Mesenchymal stem cell (in vitro differentiated cells and primary cell): ENCODE measurements around the gene SLC34A1.

Experiments
- DNase-seq: peaks from one replicate; pipeline ENCODE4 v3.0.0-alpha.2; 2013
- H2AFZ ChIP-seq: one replicate; pipeline ENCODE4 v1.6.1; 2013; ENCODE audit warnings: low read depth, mild to moderate bottlenecking, control low read depth, inconsistent platforms, low read length, moderate library complexity
- H2AK5ac ChIP-seq: 2 replicates; pipeline ENCODE4 v1.6.1; 2013; ENCODE audit warnings: low read length, moderate library complexity, mild to moderate bottlenecking, inconsistent platforms; ENCODE audit not compliant: severe bottlenecking
- H2BK120ac ChIP-seq: one replicate; pipeline ENCODE4 v1.6.1; 2013; ENCODE audit warnings: low read depth, mild to moderate bottlenecking, inconsistent platforms, low read length, moderate library complexity
- H2BK12ac ChIP-seq, 2 experiments: one replicate each; pipeline ENCODE4 v1.6.1; 2013; ENCODE audit warnings: inconsistent platforms in 2 of 2, low read length in 2 of 2, mild to moderate bottlenecking in 2 of 2, moderate library complexity in 2 of 2, control low read depth in 1 of 2
- H2BK15ac ChIP-seq: one replicate; pipeline ENCODE4 v1.6.1; 2013; ENCODE audit warnings: mild to moderate bottlenecking, low read depth, inconsistent platforms; ENCODE audit not compliant: poor library complexity, severe bottlenecking
- H2BK5ac ChIP-seq: 2 replicates; pipeline ENCODE4 v1.6.1; 2013; ENCODE audit warnings: low read depth, mild to moderate bottlenecking, low read length, control low read depth, inconsistent platforms; ENCODE audit not compliant: poor library complexity, severe bottlenecking
- H3K14ac ChIP-seq, 2 experiments: one replicate each; pipeline ENCODE4 v1.6.1; 2013; ENCODE audit warnings: inconsistent platforms in 2 of 2, low read length in 2 of 2, control low read depth in 1 of 2, mild to moderate bottlenecking in 1 of 2, moderate library complexity in 1 of 2
- H3K18ac ChIP-seq, 2 experiments: one replicate each; pipeline ENCODE4 v1.6.1; 2013; ENCODE audit warnings: inconsistent platforms in 2 of 2, low read length in 2 of 2, control low read depth in 1 of 2, low read depth in 1 of 2, mild to moderate bottlenecking in 1 of 2
- H3K23ac ChIP-seq, 2 experiments: one replicate each; pipeline ENCODE4 v1.6.1; 2013; ENCODE audit warnings: inconsistent platforms in 2 of 2, low read length in 2 of 2, mild to moderate bottlenecking in 2 of 2, moderate library complexity in 2 of 2, control low read depth in 1 of 2
- H3K27ac ChIP-seq: 2 replicates; pipeline ENCODE4 v1.5.1; 2013; ENCODE audit warnings: mild to moderate bottlenecking, moderate library complexity, low read length, control low read depth, inconsistent platforms; ENCODE audit not compliant: poor library complexity, severe bottlenecking
- H3K27me3 ChIP-seq, 2 experiments: 2 replicates each; pipeline versions ENCODE4 v1.6.1 to v1.7.0; 2013; ENCODE audit warnings: low read length in 2 of 2, mild to moderate bottlenecking in 2 of 2, moderate library complexity in 2 of 2, control low read depth in 1 of 2, inconsistent platforms in 1 of 2; ENCODE audit not compliant: control insufficient read depth in 1 of 2, insufficient read depth in 1 of 2
- H3K36me3 ChIP-seq, 2 experiments: 2 replicates each; pipeline versions ENCODE4 v1.6.1 to v1.7.0; 2013; ENCODE audit warnings: low read length in 2 of 2, control low read depth in 1 of 2, inconsistent platforms in 1 of 2, low read depth in 1 of 2, mild to moderate bottlenecking in 1 of 2; ENCODE audit not compliant: insufficient read depth in 2 of 2, control insufficient read depth in 1 of 2
- H3K4ac ChIP-seq, 2 experiments: one replicate each; pipeline ENCODE4 v1.6.1; 2013; ENCODE audit warnings: inconsistent platforms in 2 of 2, low read length in 2 of 2, mild to moderate bottlenecking in 2 of 2, moderate library complexity in 2 of 2, control low read depth in 1 of 2, low read depth in 1 of 2
- H3K4me1 ChIP-seq: 2 replicates; pipeline ENCODE4 v1.6.1; 2013; ENCODE audit warnings: low read depth, low read length, control low read depth; ENCODE audit not compliant: control insufficient read depth, insufficient read depth
- H3K4me2 ChIP-seq: 2 replicates; pipeline ENCODE4 v1.6.1; 2013; ENCODE audit warnings: low read length, mild to moderate bottlenecking, inconsistent platforms; ENCODE audit not compliant: poor library complexity, severe bottlenecking
- H3K4me3 ChIP-seq, 2 experiments: 2 replicates each; pipeline versions ENCODE4 v1.5.1 to v1.7.0; 2013; ENCODE audit warnings: low read length in 2 of 2, mild to moderate bottlenecking in 2 of 2, control low read depth in 1 of 2, low read depth in 1 of 2; ENCODE audit not compliant: insufficient read depth in 1 of 2
- H3K79me1 ChIP-seq: replicated peaks from 2 replicates; pipeline ENCODE4 v1.6.1; 2013; ENCODE audit warnings: mild to moderate bottlenecking, control low read depth, low read length, inconsistent platforms; ENCODE audit not compliant: poor library complexity, severe bottlenecking
- H3K9ac ChIP-seq: 2 replicates; pipeline ENCODE4 v1.7.0; 2013; ENCODE audit warnings: mild to moderate bottlenecking, low read length, moderate library complexity
- H3K9me3 ChIP-seq: 2 replicates; pipeline ENCODE4 v1.7.0; 2013; ENCODE audit warnings: mild to moderate bottlenecking, low read length; ENCODE audit not compliant: control insufficient read depth
- H4K8ac ChIP-seq: one replicate; pipeline ENCODE4 v1.6.1; 2013; ENCODE audit warnings: inconsistent platforms, mild to moderate bottlenecking, low read length, moderate library complexity
- H4K91ac ChIP-seq: one replicate; pipeline ENCODE4 v1.6.1; 2013; ENCODE audit warnings: mild to moderate bottlenecking, low read length, inconsistent platforms
- WGBS: methylation state at CpG from one replicate; pipeline ENCODE4 v1.1.7; 2013; ENCODE audit warnings: mixed read lengths; 5-methylcytosine and 5-hydroxymethylcytosine counted together

Gene SLC34A1

DNA sequence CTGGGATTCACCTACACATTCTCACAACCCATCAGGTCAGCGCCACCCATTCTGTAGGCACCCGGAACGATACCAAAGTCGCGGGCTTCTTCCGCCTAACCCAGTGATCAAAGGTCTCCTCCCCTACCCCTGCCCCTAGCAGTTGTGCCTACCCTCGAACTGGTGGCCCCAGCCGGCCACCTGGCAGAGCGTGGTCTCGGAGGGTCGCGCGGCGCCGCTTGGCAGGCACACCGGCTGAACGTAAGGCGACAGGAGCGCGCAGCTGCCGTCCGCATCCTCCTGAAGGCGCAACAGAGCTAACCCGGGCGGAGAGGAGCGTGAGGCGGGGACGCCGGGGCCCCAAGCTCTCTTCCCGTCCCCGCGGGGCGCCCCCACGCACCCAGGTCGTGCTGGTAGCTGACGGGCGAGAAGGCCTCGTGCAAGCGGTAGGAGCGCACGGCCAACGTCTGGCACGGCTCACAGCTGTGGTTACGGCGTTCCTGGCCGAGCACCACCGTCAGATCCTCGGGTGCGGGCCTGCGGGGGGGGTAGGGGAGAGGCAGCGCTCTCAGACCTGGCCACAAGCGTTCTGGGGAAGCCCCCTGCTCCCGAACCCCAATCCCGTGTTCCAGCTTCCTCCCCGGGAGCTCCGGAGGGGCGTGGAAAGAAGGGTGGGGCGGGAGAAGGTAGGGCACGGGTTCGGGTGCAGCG, 19.0 kb downstream of the SLC34A1 start:
- H3K4me1 ChIP-seq = peaks cover 28% of the 10 kb centered on the region
- H3K14ac ChIP-seq = peak overlapping the region in 1 of 2 experiments; percentile 9
- peak overlapping the region in 1 of 2 experiments; percentile 92 for H3K23ac ChIP-seq
- no peak overlapping the region for H3K27ac ChIP-seq
- peaks cover 0 to 83% of the 10 kb centered on the region in 2 experiments for H3K27me3 ChIP-seq
- H4K91ac ChIP-seq = peak overlapping the region; percentile 77
- no peak overlapping the region for H3K9ac ChIP-seq
- H3K36me3 ChIP-seq = peaks cover 0 to 3% of the 10 kb centered on the region in 2 experiments
- H2AFZ ChIP-seq = no peak overlapping the region
- no peak overlapping the region for H2AK5ac ChIP-seq
- peak overlapping the region; percentile 80 for H4K8ac ChIP-seq
- H3K9me3 ChIP-seq = no peaks in the 10 kb centered on the region
- H3K4me3 ChIP-seq = peak overlapping the region; percentile 66 to 80
- H2BK15ac ChIP-seq = peak overlapping the region; percentile 61
- H3K79me1 ChIP-seq = no peaks in the 10 kb centered on the region
- peak overlapping the region in 1 of 2 experiments; percentile 75 for H3K4ac ChIP-seq
- no peak overlapping the region for H2BK120ac ChIP-seq
- DNase-seq = peak; percentile 64
- peak overlapping the region; percentile 100 for H3K4me2 ChIP-seq
- H2BK12ac ChIP-seq = peak overlapping the region in 1 of 2 experiments; percentile 7
- H3K18ac ChIP-seq = peak overlapping the region; percentile 62 to 65
- no peak overlapping the region for H2BK5ac ChIP-seq
- whole genome bisulfite sequencing = 2% methylated on average over 53 of the region's 61 CpGs

DNA sequence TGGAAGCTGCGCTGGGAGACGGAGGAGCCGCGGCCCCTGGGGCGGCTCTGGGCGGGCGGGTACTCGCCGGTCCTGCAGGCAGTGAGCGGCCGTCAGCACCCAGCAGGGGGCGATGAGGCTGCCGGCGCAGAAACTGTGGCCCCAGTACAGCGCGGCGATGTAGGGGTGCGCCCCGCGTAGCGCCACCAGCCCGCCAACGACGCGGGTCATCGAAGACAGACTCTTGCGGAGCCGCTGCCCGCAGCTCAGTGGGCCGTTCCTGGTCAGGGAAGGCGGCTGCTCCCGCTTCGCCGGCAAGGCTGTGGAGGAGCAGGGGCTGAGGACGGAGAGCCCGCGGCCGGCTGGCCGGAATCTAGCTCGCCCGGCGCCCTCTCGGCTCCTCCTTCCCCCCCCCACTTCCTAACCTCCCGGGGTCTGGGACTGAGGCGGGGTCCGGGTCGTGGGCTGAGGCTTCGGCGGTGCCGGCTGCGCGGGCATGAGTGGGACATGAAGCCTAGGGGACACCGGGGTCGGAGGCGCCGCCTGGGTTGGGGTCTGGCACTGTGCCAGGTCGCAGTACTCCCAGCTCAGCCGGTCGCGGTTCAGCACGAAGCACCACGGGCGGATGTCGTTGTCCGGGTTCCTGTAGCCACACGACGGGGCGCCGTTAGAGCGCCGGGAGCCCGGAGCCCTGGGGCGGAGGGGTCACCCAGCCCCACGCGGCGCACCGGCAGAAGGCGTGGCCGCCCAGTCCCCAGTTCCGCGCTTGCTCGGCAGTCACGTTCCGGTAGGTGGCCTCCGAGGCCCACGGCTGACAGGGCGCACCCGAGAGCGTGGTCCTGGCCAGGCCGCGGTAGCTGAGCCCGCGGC, 19.8 kb downstream of the SLC34A1 start:
- H2BK5ac ChIP-seq = no peak overlapping the region
- H3K9me3 ChIP-seq = no peaks in the 10 kb centered on the region
- peak overlapping the region; percentile 99 for H4K8ac ChIP-seq
- H3K23ac ChIP-seq = no peak overlapping the region
- WGBS = 2% methylated on average over 53 of the region's 93 CpGs
- no peak overlapping the region for H3K27ac ChIP-seq
- peak; percentile 82 for DNase-seq
- no peaks in the 10 kb centered on the region for H3K79me1 ChIP-seq
- peak overlapping the region in 1 of 2 experiments; percentile 79 for H3K4ac ChIP-seq
- peak overlapping the region; percentile 68 for H3K9ac ChIP-seq
- H2AK5ac ChIP-seq = no peak overlapping the region
- no peak overlapping the region for H3K14ac ChIP-seq
- H2BK15ac ChIP-seq = peak overlapping the region; percentile 94
- H2BK12ac ChIP-seq = peak overlapping the region in 1 of 2 experiments; percentile 51
- peak overlapping the region; percentile 100 for H3K4me2 ChIP-seq
- peak overlapping the region; percentile 46 to 90 for H3K18ac ChIP-seq
- H3K36me3 ChIP-seq = peaks cover 0 to 3% of the 10 kb centered on the region in 2 experiments
- peaks cover 0 to 83% of the 10 kb centered on the region in 2 experiments for H3K27me3 ChIP-seq
- peak overlapping the region; percentile 83 for H2AFZ ChIP-seq
- H3K4me1 ChIP-seq = peaks cover 28% of the 10 kb centered on the region
- peak overlapping the region; percentile 50 for H2BK120ac ChIP-seq
- peak overlapping the region; percentile 84 for H4K91ac ChIP-seq
- H3K4me3 ChIP-seq = peak overlapping the region; percentile 66 to 80

DNA sequence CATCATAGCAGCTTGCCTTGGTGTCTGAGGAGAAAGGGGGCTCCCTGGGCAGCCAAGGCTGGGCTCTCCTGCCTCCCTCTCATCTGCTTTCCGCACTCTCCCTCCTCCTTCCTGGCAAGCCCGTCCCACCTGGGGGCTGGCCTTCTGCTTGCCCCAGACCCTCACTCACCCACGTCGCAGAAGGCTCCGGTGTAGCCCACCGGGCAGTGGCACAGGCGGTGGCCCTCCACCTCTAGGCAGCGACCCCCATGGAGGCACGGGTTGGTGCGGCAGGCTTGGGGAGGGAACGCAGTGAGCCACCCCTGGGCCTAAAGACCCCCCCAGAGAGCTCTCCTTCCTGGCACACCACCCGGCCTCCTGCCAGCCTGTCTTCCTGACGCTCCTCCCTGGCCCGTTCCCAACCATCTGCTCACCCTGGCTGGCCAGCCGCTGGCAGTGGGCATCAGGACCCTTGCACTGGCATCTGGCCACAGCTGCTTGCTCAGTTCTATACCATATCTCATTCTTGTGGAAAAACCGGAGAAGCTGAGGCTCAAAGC, 20.5 kb downstream of the SLC34A1 start:
- H3K79me1 ChIP-seq = no peaks in the 10 kb centered on the region

More for the DNA sequence above, 20.5 kb downstream of the SLC34A1 start:
- Histone ChIP-seq H3K27me3 (peaks cover 0 to 85% of the 10 kb centered on the region in 2 experiments), H3K27ac (no peak overlapping the region), H3K4ac (peak overlapping the region in 1 of 2 experiments; percentile 79), H3K36me3 (peaks cover 0 to 3% of the 10 kb centered on the region in 2 experiments), H4K8ac (peak overlapping the region; percentile 99), H2BK12ac (peak overlapping the region in 1 of 2 experiments; percentile 35), H2BK15ac (peak overlapping the region; percentile 94), H3K4me2 (peak overlapping the region; percentile 100), H2BK5ac (no peak overlapping the region), H3K18ac (peak overlapping the region; percentile 46 to 90), H4K91ac (peak overlapping the region; percentile 73), H3K14ac (no peak overlapping the region), H3K4me3 (peak overlapping the region; percentile 66 to 80), H2BK120ac (no peak overlapping the region), H3K9me3 (no peaks in the 10 kb centered on the region), H2AK5ac (no peak overlapping the region), H3K4me1 (peaks cover 28% of the 10 kb centered on the region), H3K9ac (peak overlapping the region; percentile 68), H2AFZ (peak overlapping the region; percentile 83), H3K23ac (no peak overlapping the region)
- DNase-seq = no peak
- WGBS = 56% methylated on average over 14 of the region's 16 CpGs
